ENCODE data around the gene IRF4.
A peak's percentile ranks its signal among the peaks of the same experiment; 100 is the strongest.

Gene IRF4

GRCh38 chr6:445571-446417 lies 54.2 kb downstream of the IRF4 start:
- no peak for DNase-seq

GRCh38 chr6:446418-447366 lies 55.1 kb downstream of the IRF4 start:
- peak; percentile 95 for DNase-seq

- DNase-seq, result peak; percentile 56
Observed at GRCh38 chr6:447381-448165, 56.0 kb downstream of the IRF4 start.

- DNase-seq, result no peak
Observed at GRCh38 chr6:448296-449056, 56.9 kb downstream of the IRF4 start.

GRCh38 chr6:449057-449430 lies 57.5 kb downstream of the IRF4 start:
- no peak for DNase-seq

- DNase-seq, result no peak
Observed at GRCh38 chr6:449486-450419, 58.2 kb downstream of the IRF4 start.

- DNase-seq, result no peak
Observed at GRCh38 chr6:451336-451735, 59.8 kb downstream of the IRF4 start.

- DNase-seq, result no peak
Observed at GRCh38 chr6:451847-452246, 60.3 kb downstream of the IRF4 start.

- no peak for DNase-seq
Observed at GRCh38 chr6:452301-453067, 60.9 kb downstream of the IRF4 start.

GRCh38 chr6:453152-453551 lies 61.6 kb downstream of the IRF4 start:
- DNase-seq, result no peak

GRCh38 chr6:454148-454991 lies 62.8 kb downstream of the IRF4 start:
- DNase-seq, result no peak

- DNase-seq, result peak; percentile 71
Observed at GRCh38 chr6:455006-455585, 63.5 kb downstream of the IRF4 start.

- DNase-seq, result no peak
Observed at GRCh38 chr6:455835-456234, 64.3 kb downstream of the IRF4 start.

- DNase-seq, result no peak
Observed at GRCh38 chr6:456358-456867, 64.9 kb downstream of the IRF4 start.

- DNase-seq, result no peak
Observed at GRCh38 chr6:456887-457286, 65.3 kb downstream of the IRF4 start.
